Right ventricle myocardium superior (tissue), 1 donor: ENCODE results near the gene ACTC1. TPM values are rescaled to one million over a fixed set of nuclear protein-coding genes. Genes with fewer than 3 reads are reported as not detected.
A peak's percentile ranks its signal among the peaks of the same experiment; 100 is the strongest.
"Not testable (repeated sequence)": the region's sequence is repeated elsewhere in the genome, so short reads cannot be mapped to it uniquely, and the experiment has no call there.

Experiments
- ATAC-seq: fragments of 200-7000 bp; cut with Tn5 transposase; one replicate; pipeline ENCODE4 v1.9.1; 2020; ENCODE audit warnings: mild to moderate bottlenecking; ENCODE audit not compliant: poor library complexity
- DNase-seq: peaks from one replicate; pipeline ENCODE4 v3.0.0-alpha.2; 2020
- intact Hi-C: fragments of 100-400 bp; cut with DNase I; formaldehyde crosslinking; loops from one replicate; pipeline ENCODE4 v1.11.2; 2022
- long read RNA-seq: library from polyadenylated mRNA; unstranded; transcript quantifications from one replicate; pipeline ENCODE4 v2.0.0, GENCODE V29; 2021
- total RNA-seq: library from RNA; stranded (reverse); fragmentation: NEBNext Ultra II Directional; extraction: Animal tissue kit (Norgen Biotek cat#: 25700); gene quantifications from one replicate; pipeline ENCODE4 v1.2.1, GENCODE V29; 2021
- donor health status: DM: no; HTN: yes; CAD: no; lungs with severe emphysema.

The ACTC1 gene
- total RNA-seq = 12,822 TPM
- long read RNA-seq, transcript ACTC1-206 (6 exons, 1,396 nt) = minor isoform, 17 of 12,489 reads
- long read RNA-seq, transcript ACTC1-201 (7 exons, 3,694 nt) = major isoform, 10,190 of 12,489 reads
- long read RNA-seq, partial matches to known transcripts = 2,200 of 12,489 reads
- long read RNA-seq, other reads (novel, unspliced or antisense) = 78 of 12,489 reads

GRCh38 chr15:34795267-34796081, at the start of gene ACTC1:
TSS of gene ACTC1 (minus strand) at chr15:34795549. CDS start at chr15:34794808, 741 bp downstream.
- DNase-seq (peak; percentile 83), ATAC-seq (peak; percentile 56)
- intact Hi-C loops = loop anchor here (5.0 kb wide), 1 partner anchor 83 kb away; no protein-coding TSS in a partner anchor

- DNase-seq (no peak), ATAC-seq (peak; percentile 39)
- intact Hi-C loops = no loop called here
Observed at GRCh38 chr15:34841262-34841725, 45.9 kb upstream of the ACTC1 start.

GRCh38 chr15:34838282-34838681, 42.9 kb upstream of the ACTC1 start:
- no peak for DNase-seq
- intact Hi-C loops = no loop called here
- ATAC-seq = no peak

- ATAC-seq (no peak), DNase-seq (no peak)
- intact Hi-C loops = no loop called here
Observed at GRCh38 chr15:34837246-34838016, 42.1 kb upstream of the ACTC1 start.

- intact Hi-C loops = no loop called here
- DNase-seq (no peak), ATAC-seq (no peak)
Observed at GRCh38 chr15:34828145-34828911, 33.0 kb upstream of the ACTC1 start.

GRCh38 chr15:34821831-34822230, 26.5 kb upstream of the ACTC1 start:
- ATAC-seq (peak; percentile 65), DNase-seq (no peak)
- intact Hi-C loops = no loop called here

GRCh38 chr15:34820110-34820509, 24.8 kb upstream of the ACTC1 start:
- intact Hi-C loops = no loop called here
- DNase-seq = no peak
- no peak for ATAC-seq

GRCh38 chr15:34818526-34818925, 23.2 kb upstream of the ACTC1 start:
- ATAC-seq (no peak), DNase-seq (no peak)
- intact Hi-C loops = no loop called here

- DNase-seq (no peak), ATAC-seq (no peak)
- intact Hi-C loops = no loop called here
Observed at GRCh38 chr15:34815836-34816235, 20.5 kb upstream of the ACTC1 start.

GRCh38 chr15:34813446-34814190, 18.3 kb upstream of the ACTC1 start:
- no peak for DNase-seq
- intact Hi-C loops = no loop called here
- ATAC-seq = no peak

GRCh38 chr15:34812868-34813365, 17.6 kb upstream of the ACTC1 start:
- ATAC-seq, intact Hi-C loops: not testable (repeated sequence)

GRCh38 chr15:34812369-34812768, 17.0 kb upstream of the ACTC1 start:
- DNase-seq = no peak
- no peak for ATAC-seq
- intact Hi-C loops = no loop called here

More at GRCh38 chr15:34812868-34813365, 17.6 kb upstream of the ACTC1 start:
- DNase-seq = not testable (repeated sequence)

- no peak for ATAC-seq
- intact Hi-C loops = no loop called here
- no peak for DNase-seq
Observed at GRCh38 chr15:34810443-34811129, 15.2 kb upstream of the ACTC1 start.

GRCh38 chr15:34809186-34809585, 13.8 kb upstream of the ACTC1 start:
- intact Hi-C loops = no loop called here
- no peak for DNase-seq
- no peak for ATAC-seq

GRCh38 chr15:34808016-34808415, 12.7 kb upstream of the ACTC1 start:
- ATAC-seq = no peak
- intact Hi-C loops = no loop called here
- no peak for DNase-seq

- intact Hi-C loops, ATAC-seq, DNase-seq: not testable (repeated sequence)
Observed at GRCh38 chr15:34807241-34807640, 11.9 kb upstream of the ACTC1 start.

- intact Hi-C loops = no loop called here
- DNase-seq (no peak), ATAC-seq (no peak)
Observed at GRCh38 chr15:34804776-34805175, 9.4 kb upstream of the ACTC1 start.
